Endothelial cell (in vitro differentiated cells): ENCODE results near the gene MED20. TPM values are rescaled to one million over a fixed set of nuclear protein-coding genes. Genes with fewer than 3 reads are reported as not detected.

Experiments used
- DNase-seq: peaks from one replicate; pipeline ENCODE4 v3.0.0; 2021; ENCODE audit warnings: low spot score
- H3K27ac Mint-ChIP-seq: one replicate; pipeline ENCODE4 v1.8.0; 2021; ENCODE audit warnings: mixed read lengths, inconsistent platforms; ENCODE audit not compliant: unreplicated experiment
- H3K27me3 Mint-ChIP-seq: one replicate; pipeline ENCODE4 v1.8.0; 2021; ENCODE audit warnings: mild to moderate bottlenecking, moderate library complexity, mixed read lengths, inconsistent platforms; ENCODE audit not compliant: unreplicated experiment
- H3K36me3 Mint-ChIP-seq: one replicate; pipeline ENCODE4 v1.8.0; 2021; ENCODE audit warnings: mild to moderate bottlenecking, low read depth, mixed read lengths, inconsistent platforms; ENCODE audit not compliant: unreplicated experiment
- H3K4me1 Mint-ChIP-seq: one replicate; pipeline ENCODE4 v1.8.0; 2021; ENCODE audit warnings: mild to moderate bottlenecking, mixed read lengths, inconsistent platforms; ENCODE audit not compliant: unreplicated experiment
- H3K4me3 Mint-ChIP-seq: one replicate; pipeline ENCODE4 v1.8.0; 2021; ENCODE audit warnings: mild to moderate bottlenecking, mixed read lengths, inconsistent platforms; ENCODE audit not compliant: unreplicated experiment
- H3K9me3 Mint-ChIP-seq: one replicate; pipeline ENCODE4 v1.8.0; 2021; ENCODE audit warnings: mixed read lengths, inconsistent platforms; ENCODE audit not compliant: unreplicated experiment
- CTCF ChIP-seq: fragments of 200-600 bp; sonication (generic); IDR thresholded peaks from one replicate; pipeline ENCODE4 v1.5.0; 2021; ENCODE audit warnings: antibody characterized with exemption; ENCODE audit not compliant: unreplicated experiment
- total RNA-seq: library from RNA; stranded (reverse); fragmentation: NEBNext Ultra II Directional; extraction: Animal tissue kit (Norgen Biotek cat#: 25700); gene quantifications from one replicate; pipeline ENCODE4 v1.2.1, GENCODE V29; 2021; ENCODE audit not compliant: unreplicated experiment

Gene MED20
- total RNA-seq, 1 donor from 2014 or later: 39.4 TPM

GRCh38 chr6:41937861-41938574 is 17.1 kb upstream of the MED20 start:
- Mint-ChIP-seq H3K36me3 (peaks cover 18% of the 10 kb centered on the region), H3K4me1 (peaks cover 32% of the 10 kb centered on the region), H3K27ac (peak overlapping the region; percentile 42), H3K4me3 (no peak overlapping the region), H3K9me3 (no peaks in the 10 kb centered on the region), H3K27me3 (peaks cover 6% of the 10 kb centered on the region)
- no peak for DNase-seq
- TF ChIP-seq CTCF: no peak

- Mint-ChIP-seq H3K36me3 (peaks cover 21% of the 10 kb centered on the region), H3K4me1 (peaks cover 32% of the 10 kb centered on the region), H3K27ac (peak overlapping the region; percentile 52), H3K4me3 (no peak overlapping the region), H3K27me3 (peaks cover 6% of the 10 kb centered on the region), H3K9me3 (no peaks in the 10 kb centered on the region)
- no peak for TF ChIP-seq CTCF
- DNase-seq: no peak
Measured at GRCh38 chr6:41937472-41937860, 16.5 kb upstream of the MED20 start.

- H3K36me3 Mint-ChIP-seq: peaks cover 26% of the 10 kb centered on the region
Measured at GRCh38 chr6:41936073-41936837, 15.3 kb upstream of the MED20 start.

GRCh38 chr6:41935685-41936072 is 14.7 kb upstream of the MED20 start:
- Mint-ChIP-seq H3K4me1 (peaks cover 28% of the 10 kb centered on the region), H3K9me3 (no peaks in the 10 kb centered on the region), H3K4me3 (no peak overlapping the region), H3K36me3 (peaks cover 26% of the 10 kb centered on the region), H3K27ac (no peak overlapping the region), H3K27me3 (peaks cover 6% of the 10 kb centered on the region)
- no peak for DNase-seq
- TF ChIP-seq CTCF: no peak

More at GRCh38 chr6:41936073-41936837, 15.3 kb upstream of the MED20 start:
- TF ChIP-seq CTCF: peak; percentile 87
- Mint-ChIP-seq H3K27me3 (peaks cover 6% of the 10 kb centered on the region), H3K9me3 (no peaks in the 10 kb centered on the region), H3K27ac (no peak overlapping the region), H3K4me3 (no peak overlapping the region), H3K4me1 (peaks cover 28% of the 10 kb centered on the region)
- peak; percentile 68 for DNase-seq

- Mint-ChIP-seq H3K9me3 (no peaks in the 10 kb centered on the region), H3K27me3 (peaks cover 6% of the 10 kb centered on the region), H3K4me3 (no peak overlapping the region), H3K36me3 (peaks cover 26% of the 10 kb centered on the region), H3K4me1 (peaks cover 25% of the 10 kb centered on the region), H3K27ac (no peak overlapping the region)
- TF ChIP-seq CTCF: no peak
- DNase-seq: no peak
Measured at GRCh38 chr6:41935193-41935574, 14.2 kb upstream of the MED20 start.
